NCI-H187 (cell line): Measurements from ENCODE around the gene SLC30A3.
"Not testable (repeated sequence)": the region's sequence is repeated elsewhere in the genome, so short reads cannot be mapped to it uniquely, and the experiment has no call there.

Experiments
- DNase-seq, 2 experiments: peaks; one replicate each; lab custom pipeline; 2025; lab: John Stamatoyannopoulos, UW

SLC30A3 gene

GRCh38 chr2:27262379-27263286 lies at the start of gene SLC30A3:
SLC30A3 (minus strand) TSS chr2:27263047; CDS start chr2:27262906, 141 bp downstream.
- DNase-seq = no peak

- DNase-seq = no peak
Measured at GRCh38 chr2:27312152-27312551, 49.3 kb upstream of the SLC30A3 start.

GRCh38 chr2:27309651-27310050 lies 46.8 kb upstream of the SLC30A3 start:
- no peak for DNase-seq

- no peak for DNase-seq
Measured at GRCh38 chr2:27308359-27308881, 45.6 kb upstream of the SLC30A3 start, which contains the start of gene UCN. UCN (minus strand) TSS chr2:27308445; CDS start chr2:27307895, 550 bp downstream.

- DNase-seq = no peak
Measured at GRCh38 chr2:27307545-27308358, 44.9 kb upstream of the SLC30A3 start.

- no peak for DNase-seq
Measured at GRCh38 chr2:27307287-27307544, 44.4 kb upstream of the SLC30A3 start.

- no peak for DNase-seq
Measured at GRCh38 chr2:27306573-27307286, 43.9 kb upstream of the SLC30A3 start.

- DNase-seq = no peak
Measured at GRCh38 chr2:27306136-27306535, 43.3 kb upstream of the SLC30A3 start.

- DNase-seq = no peak
Measured at GRCh38 chr2:27305516-27305915, 42.7 kb upstream of the SLC30A3 start.

GRCh38 chr2:27304488-27305240 lies 41.8 kb upstream of the SLC30A3 start:
- no peak for DNase-seq

- DNase-seq = peak in 1 of 2 experiments; percentile 37
Measured at GRCh38 chr2:27303093-27304025, 40.5 kb upstream of the SLC30A3 start.

- not testable (repeated sequence) for DNase-seq
Measured at GRCh38 chr2:27300606-27301005, 37.8 kb upstream of the SLC30A3 start.

GRCh38 chr2:27298391-27299080 lies 35.7 kb upstream of the SLC30A3 start:
- no peak for DNase-seq

GRCh38 chr2:27297195-27297594 lies 34.3 kb upstream of the SLC30A3 start:
- DNase-seq = no peak

- no peak for DNase-seq
Measured at GRCh38 chr2:27296481-27296880, 33.6 kb upstream of the SLC30A3 start.

- no peak for DNase-seq
Measured at GRCh38 chr2:27294928-27295327, 32.1 kb upstream of the SLC30A3 start.

GRCh38 chr2:27291865-27292264 lies 29.0 kb upstream of the SLC30A3 start:
- no peak for DNase-seq

GRCh38 chr2:27290549-27290948 lies 27.7 kb upstream of the SLC30A3 start:
- no peak for DNase-seq

- DNase-seq = no peak
Measured at GRCh38 chr2:27288610-27289009, 25.8 kb upstream of the SLC30A3 start.

GRCh38 chr2:27285481-27285880 lies 22.6 kb upstream of the SLC30A3 start:
- no peak for DNase-seq
